GM19468 (cell line): Measurements from ENCODE around the gene SF3B1.
"Not testable (repeated sequence)": the region's sequence is repeated elsewhere in the genome, so short reads cannot be mapped to it uniquely, and the experiment has no call there.

Experiments used
- ATAC-seq: cut with Tn5 transposase; IDR thresholded peaks from one replicate; pipeline ENCODE4 v1.9.1; 2021; ENCODE audit warnings: mild to moderate bottlenecking, moderate library complexity, moderate number of reproducible peaks; ENCODE audit not compliant: unreplicated experiment; ENCODE audit errors: extremely low read depth

Gene SF3B1

GRCh38 chr2:197386242-197386641 is 48.6 kb downstream of the SF3B1 start:
- ATAC-seq, result no peak

DNA sequence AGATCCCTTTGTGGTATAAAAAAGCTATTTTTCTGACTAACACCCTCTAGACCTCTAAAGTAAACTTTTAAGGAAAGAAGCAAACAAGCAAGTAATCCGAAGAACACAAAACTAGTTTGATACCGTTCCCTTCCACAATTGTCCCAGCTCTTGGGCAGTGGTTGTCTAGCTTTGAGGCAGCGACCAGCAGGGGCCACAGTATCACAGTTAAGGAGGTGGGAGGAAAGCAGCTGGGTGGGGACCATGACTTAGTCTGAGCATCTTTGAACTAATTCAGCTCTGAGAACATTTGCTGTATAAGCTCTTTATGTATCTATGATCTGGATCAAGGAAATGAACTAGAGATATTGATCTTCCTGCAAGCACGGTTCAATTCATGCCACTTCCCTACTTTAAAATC is 51.0 kb downstream of the SF3B1 start:
- no peak for ATAC-seq

- no peak for ATAC-seq
These were observed 53.2 kb downstream of the SF3B1 start for GRCh38 chr2:197381641-197382040.

DNA sequence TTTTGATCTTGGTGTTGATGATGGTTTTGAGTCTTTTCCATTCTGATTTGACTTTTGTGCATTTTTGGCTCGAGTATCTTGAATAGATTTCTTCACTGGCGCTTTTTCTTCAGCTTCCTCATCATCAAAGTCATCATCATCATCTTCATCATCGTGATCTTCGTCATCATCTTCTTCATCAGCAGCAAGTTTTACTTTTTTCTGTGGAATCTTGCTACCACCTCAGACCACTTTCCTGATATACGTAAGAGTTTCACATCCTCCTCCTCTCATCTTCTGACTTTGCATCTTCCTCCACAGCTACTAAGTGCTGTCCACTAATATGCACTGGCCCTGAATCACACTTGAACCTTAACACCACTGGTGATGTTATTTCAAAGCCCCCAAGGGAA is 54.9 kb downstream of the SF3B1 start:
- not testable (repeated sequence) for ATAC-seq

- ATAC-seq, result not testable (repeated sequence)
These were observed 55.4 kb downstream of the SF3B1 start for GRCh38 chr2:197379308-197379917.

DNA sequence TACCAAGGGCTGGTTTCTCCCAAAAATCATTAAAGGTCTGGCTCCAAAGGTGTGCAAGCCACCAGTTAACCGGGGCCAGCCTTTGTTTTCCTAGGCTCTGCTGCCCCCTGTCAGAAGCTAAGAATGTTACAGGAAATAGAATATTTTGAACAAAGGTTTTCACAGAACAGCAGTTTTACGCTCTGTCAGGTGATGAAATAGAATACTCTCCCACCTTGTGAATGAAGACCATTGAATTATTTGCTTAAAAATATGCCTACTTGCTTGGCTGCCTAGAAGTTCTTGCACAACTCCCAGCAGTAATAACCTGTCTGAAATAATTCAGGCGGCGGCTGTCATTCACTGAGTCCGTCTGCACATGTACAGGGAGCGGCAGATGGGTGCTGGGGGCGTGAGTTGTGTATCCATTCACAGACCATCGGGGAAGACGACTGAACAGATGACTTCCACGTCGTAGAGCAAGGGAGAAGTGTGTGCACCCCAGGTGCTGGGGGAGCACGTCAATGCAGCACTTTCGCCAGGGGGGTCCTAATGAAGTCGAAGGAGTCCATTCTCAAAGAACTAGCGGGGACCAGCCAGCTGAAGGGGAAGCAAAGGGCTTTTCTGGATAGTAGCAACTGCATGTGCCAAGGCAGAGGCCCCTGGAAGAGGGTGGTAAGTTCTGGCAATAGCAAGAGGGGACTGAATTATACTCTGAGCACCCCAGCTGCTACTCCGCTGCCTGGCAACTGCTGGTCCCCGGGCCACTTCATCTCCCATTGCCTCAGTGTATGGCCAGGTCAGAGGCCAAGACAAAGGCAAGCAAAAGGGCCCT is 56.1 kb downstream of the SF3B1 start:
- ATAC-seq, result no peak

- no peak for ATAC-seq
These were observed 56.7 kb downstream of the SF3B1 start for GRCh38 chr2:197378086-197378485.

- no peak for ATAC-seq
These were observed 57.2 kb downstream of the SF3B1 start for GRCh38 chr2:197377670-197378069.

DNA sequence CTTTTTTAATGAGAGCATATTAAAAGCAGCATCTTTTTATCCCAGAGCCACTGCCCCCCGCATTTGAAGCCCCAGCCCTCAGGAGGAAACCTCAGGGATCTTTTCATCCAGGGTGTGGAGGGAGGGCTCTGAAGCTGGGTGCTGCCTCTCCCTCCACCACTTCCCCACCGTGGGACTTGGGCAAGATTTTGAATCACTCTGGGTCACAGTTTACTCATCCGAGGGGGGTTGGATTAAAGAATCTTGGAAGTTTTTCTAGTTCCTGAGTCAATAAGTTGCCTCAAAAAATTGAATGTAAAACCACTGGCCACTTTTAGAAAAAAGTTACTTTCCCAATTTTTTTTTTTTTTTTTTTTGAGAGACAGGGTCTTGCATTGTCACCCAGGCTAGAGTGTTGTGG is 62.2 kb downstream of the SF3B1 start:
- ATAC-seq, result no peak

- not testable (repeated sequence) for ATAC-seq
These were observed 64.2 kb downstream of the SF3B1 start for GRCh38 chr2:197370664-197371063.

DNA sequence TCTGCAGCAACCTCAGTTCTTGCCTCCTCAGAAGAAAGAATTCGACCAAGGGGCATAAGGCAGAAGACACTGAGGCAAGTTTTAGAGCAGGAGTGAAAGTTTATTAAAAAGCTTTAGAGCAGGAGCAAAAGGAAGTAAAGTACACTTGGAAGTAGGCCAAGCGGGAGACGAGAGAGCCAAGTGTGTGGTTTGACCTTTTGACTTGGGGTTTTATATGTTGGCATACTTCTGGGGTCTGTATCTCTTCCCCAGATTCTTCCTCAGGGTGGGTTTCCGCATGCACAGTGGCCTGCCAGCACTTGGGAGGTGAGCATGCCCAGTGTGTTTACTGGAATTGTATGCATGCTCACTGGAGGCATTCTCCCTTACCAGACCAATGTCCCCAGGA is 64.9 kb downstream of the SF3B1 start:
- ATAC-seq, result no peak

GRCh38 chr2:197369228-197369932 is 65.4 kb downstream of the SF3B1 start:
- ATAC-seq, result no peak

DNA sequence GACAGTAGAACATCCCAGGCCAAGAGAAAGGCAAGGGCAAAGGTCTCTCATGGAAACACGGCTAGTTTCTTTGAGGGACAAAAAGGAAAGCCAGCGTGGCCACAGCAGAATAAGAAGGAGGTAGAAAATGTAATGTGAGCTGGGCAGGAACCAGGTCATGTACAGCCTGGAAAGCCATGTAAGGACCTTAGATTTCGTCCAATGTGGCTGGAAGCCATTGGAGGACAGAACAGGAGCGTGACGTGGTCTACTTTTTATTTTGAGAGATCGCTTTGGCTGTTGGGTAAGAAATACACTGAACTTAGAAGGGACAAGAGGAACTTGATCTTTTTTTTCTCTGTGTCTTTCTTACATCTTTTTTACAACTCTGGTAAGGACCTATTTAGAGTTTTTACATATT is 66.4 kb downstream of the SF3B1 start:
- ATAC-seq, result no peak

DNA sequence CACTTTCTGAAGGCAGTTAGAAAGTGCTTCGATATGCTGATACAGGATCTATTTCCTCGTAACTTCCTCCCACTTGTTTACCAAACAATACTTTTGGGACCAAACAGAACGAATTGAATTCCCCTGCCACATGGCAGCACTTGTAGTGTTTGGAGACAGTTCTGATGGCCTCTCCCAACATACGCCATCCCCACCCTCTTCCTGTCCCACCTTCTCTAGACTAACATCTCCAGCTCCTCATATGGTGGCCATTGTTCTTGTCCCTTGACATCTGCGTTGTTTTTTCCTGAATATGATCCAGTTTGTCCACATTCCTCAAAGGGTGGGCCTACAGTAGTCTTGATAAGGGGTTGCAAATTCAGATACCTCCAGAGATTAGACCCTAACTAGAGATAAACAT is 70.8 kb downstream of the SF3B1 start:
- ATAC-seq, result no peak

DNA sequence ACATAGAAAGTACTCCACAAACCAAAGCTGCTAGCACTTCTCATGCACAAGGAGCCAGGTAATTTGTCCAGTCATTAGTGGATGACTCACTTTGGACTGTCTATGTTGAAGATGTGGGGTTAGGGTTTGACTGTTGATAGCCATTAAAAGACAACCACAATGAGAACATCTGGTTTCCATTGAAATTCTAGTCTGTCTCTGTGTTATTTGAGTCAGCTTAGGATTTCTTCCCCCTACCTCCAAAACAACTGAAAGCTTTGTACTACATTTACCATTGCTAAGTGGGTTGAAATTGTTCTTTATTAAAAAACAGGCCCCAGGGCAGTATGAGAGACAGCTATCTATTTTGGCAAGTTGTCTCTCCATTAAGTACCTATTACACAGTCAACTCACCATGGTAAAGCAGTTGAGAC is 74.1 kb downstream of the SF3B1 start:
- peak; percentile 29 for ATAC-seq

DNA sequence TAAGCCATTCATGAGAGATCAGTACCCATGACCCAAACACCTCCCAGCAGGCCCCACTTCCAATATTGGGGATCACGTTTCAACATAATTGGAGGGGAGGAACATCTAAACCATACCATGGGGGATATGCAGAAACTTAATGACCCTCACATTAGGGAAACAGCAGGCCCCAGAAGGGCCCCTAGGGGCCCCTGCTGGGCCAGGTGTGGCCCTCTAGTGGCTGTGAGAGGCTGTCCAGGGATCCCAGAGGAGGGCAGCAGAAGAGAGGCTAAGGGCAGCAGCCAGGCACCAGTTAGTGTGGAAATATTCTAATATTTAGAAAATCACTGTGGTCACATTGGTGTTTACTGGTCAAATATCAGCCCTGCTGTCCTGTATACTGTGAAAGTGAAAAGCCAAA is 75.0 kb downstream of the SF3B1 start:
- ATAC-seq, result no peak

GRCh38 chr2:197358931-197359330 is 75.9 kb downstream of the SF3B1 start:
- no peak for ATAC-seq

- ATAC-seq, result no peak
These were observed 76.8 kb downstream of the SF3B1 start for GRCh38 chr2:197357986-197358385.

- ATAC-seq, result no peak
These were observed 78.7 kb downstream of the SF3B1 start for GRCh38 chr2:197356136-197356535.

DNA sequence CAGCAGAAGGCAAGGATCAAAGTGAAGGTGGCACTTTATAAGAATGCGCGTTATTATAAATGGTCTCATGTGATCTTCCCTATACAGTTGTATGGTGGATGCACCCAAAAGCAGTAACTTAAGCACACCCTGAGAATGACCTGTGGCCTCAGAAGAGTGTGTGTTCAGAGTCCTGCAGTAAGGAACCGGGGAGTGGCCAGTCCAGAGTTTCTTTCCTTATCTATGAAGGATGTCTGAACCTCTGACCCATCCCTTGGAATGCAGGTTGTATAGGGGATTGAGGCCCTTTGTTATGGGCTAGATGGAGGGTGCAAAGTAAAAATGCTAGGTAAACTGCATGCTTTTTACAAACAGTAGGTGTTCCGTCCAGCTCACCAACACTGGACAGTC is 80.7 kb downstream of the SF3B1 start:
- no peak for ATAC-seq

DNA sequence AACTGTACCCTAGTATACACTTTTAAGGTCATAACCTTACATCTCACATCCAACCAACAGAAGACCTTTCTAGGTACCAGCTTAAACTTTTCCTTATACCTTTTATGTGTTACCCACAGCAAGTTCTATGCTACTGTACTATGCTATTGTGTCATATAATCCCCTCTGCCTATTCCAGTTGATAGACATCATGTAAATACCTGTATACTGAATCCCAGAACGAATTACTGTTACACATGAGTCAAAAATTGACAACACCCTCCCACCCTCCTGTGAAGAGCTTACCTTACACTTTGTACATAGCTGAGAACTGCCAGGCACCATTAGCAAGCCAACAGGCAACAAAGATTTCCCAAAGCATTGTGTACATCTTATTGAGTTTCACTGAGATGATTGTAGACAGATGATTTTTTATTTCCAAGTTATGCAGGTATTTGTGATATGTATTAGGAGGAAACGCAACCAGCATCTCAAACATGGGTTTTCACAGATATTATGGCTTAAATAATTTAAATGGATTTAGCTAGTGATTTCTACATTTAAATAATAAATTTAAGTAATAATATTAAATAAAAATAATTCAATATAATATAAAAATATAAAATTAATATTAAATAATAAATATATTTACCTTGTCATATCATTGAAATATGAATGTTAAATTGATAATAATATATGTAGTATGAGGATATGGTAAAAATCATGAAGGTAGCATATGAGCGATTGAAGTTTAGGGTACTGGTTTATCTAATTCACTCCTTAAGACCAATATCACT is 81.2 kb downstream of the SF3B1 start:
- no peak for ATAC-seq
